ENCODE data around the gene NECAB2. TPM values are rescaled to one million over a fixed set of nuclear protein-coding genes. Genes with fewer than 3 reads are reported as not detected.

The NECAB2 gene
- polyA plus RNA-seq, 1 donor from 2014 or later = 12.5 TPM

DNA sequence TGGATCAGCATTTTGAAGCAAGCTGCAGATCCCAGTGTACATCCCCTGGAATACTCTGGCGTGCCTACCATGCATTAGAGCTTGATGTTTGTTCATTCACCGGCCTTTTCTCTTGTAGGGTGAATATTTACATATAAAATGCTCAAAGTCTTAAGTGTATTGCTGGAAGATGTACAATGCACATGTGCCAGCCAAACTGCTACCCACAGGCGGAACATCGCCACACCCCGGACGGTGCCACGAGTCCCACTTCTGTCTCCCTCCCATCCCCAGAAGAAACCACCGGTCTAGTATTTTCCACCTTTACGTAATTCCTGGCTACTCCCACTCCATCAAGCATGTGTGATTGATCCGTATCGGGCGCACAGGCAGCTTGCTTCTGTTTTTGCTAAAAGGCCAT lies 70.4 kb downstream of the NECAB2 start:
- Histone ChIP-seq H3K4me2 (ENCODE audit: low read length) (no peak overlapping the region), H3K9ac (ENCODE audit: low read length) (no peak overlapping the region), H3K79me2 (replicated peaks; ENCODE audit: insufficient read depth, low read length) (no peaks in the 10 kb centered on the region), H2AFZ (ENCODE audit: low read depth, low read length) (no peak overlapping the region), H3F3A (ENCODE audit: insufficient read depth, low read length, poor library complexity, severe bottlenecking) (no peaks in the 10 kb centered on the region), H3K4me3 (ENCODE audit: low read length) (no peak overlapping the region), H3K36me3 (ENCODE audit: insufficient read depth, low read length) (no peaks in the 10 kb centered on the region), H3K27ac (ENCODE audit: low read length) (no peak overlapping the region), H3K9me2 (ENCODE audit: insufficient read depth, low read length) (no peaks in the 10 kb centered on the region), H3K27me3 (ENCODE audit: insufficient read depth, low read depth, low read length) (no peaks in the 10 kb centered on the region), H4K20me1 (ENCODE audit: insufficient read depth) (no peaks in the 10 kb centered on the region), H3K9me3 (ENCODE audit: low read length) (no peaks in the 10 kb centered on the region)
- TF ChIP-seq RAD21 (conservative IDR thresholded peaks at IDR 0.05) (no peak), EZH2 (IDR thresholded peaks at IDR 0.05; ENCODE audit: borderline replicate concordance, insufficient read depth, low read length, poor library complexity, severe bottlenecking) (no peak), POLR2AphosphoS5 (IDR thresholded peaks at IDR 0.05) (no peak), TAF1 (IDR thresholded peaks at IDR 0.05; ENCODE audit: low read depth) (no peak), MXI1 (conservative IDR thresholded peaks at IDR 0.05; ENCODE audit: poor library complexity, severe bottlenecking) (no peak), SMC3 (conservative IDR thresholded peaks at IDR 0.05; ENCODE audit: poor library complexity) (no peak), EP300 (conservative IDR thresholded peaks at IDR 0.05; ENCODE audit: poor library complexity, severe bottlenecking) (no peak)
- TF ChIP-seq, protein P1, sequence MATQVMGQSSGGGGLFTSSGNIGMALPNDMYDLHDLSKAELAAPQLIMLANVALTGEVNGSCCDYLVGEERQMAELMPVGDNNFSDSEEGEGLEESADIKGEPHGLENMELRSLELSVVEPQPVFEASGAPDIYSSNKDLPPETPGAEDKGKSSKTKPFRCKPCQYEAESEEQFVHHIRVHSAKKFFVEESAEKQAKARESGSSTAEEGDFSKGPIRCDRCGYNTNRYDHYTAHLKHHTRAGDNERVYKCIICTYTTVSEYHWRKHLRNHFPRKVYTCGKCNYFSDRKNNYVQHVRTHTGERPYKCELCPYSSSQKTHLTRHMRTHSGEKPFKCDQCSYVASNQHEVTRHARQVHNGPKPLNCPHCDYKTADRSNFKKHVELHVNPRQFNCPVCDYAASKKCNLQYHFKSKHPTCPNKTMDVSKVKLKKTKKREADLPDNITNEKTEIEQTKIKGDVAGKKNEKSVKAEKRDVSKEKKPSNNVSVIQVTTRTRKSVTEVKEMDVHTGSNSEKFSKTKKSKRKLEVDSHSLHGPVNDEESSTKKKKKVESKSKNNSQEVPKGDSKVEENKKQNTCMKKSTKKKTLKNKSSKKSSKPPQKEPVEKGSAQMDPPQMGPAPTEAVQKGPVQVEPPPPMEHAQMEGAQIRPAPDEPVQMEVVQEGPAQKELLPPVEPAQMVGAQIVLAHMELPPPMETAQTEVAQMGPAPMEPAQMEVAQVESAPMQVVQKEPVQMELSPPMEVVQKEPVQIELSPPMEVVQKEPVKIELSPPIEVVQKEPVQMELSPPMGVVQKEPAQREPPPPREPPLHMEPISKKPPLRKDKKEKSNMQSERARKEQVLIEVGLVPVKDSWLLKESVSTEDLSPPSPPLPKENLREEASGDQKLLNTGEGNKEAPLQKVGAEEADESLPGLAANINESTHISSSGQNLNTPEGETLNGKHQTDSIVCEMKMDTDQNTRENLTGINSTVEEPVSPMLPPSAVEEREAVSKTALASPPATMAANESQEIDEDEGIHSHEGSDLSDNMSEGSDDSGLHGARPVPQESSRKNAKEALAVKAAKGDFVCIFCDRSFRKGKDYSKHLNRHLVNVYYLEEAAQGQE (IDR thresholded peaks at IDR 0.05; ENCODE audit: borderline replicate concordance) = no peak

DNA sequence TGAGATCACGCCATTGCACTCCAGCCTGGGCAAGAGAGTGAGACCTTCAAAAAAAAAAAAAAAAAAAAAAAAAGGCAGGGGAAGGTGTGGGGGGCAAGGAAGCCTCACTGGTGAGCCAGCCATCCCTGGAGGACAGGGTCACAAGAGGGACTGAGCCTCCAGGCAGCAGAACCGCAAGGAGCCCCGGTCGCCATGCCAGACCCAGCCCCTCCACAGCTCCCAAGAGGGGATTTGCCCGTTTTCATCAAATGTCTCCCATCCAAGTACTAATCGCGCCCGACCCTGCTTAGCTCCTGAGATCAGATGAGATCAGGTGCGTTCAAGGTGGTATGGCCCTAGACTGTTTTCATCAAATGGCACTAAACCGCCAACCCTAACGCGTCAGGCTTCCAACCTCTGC lies 71.7 kb downstream of the NECAB2 start:
- Histone ChIP-seq H3K4me2 (ENCODE audit: low read length) (no peak overlapping the region), H3K9ac (ENCODE audit: low read length) (no peak overlapping the region), H3K4me3 (ENCODE audit: low read length) (no peak overlapping the region), H3K9me3 (ENCODE audit: low read length) (no peaks in the 10 kb centered on the region), H3F3A (ENCODE audit: insufficient read depth, low read length, poor library complexity, severe bottlenecking) (no peaks in the 10 kb centered on the region), H3K9me2 (ENCODE audit: insufficient read depth, low read length) (no peaks in the 10 kb centered on the region), H2AFZ (ENCODE audit: low read depth, low read length) (no peak overlapping the region), H4K20me1 (ENCODE audit: insufficient read depth) (no peaks in the 10 kb centered on the region), H3K36me3 (ENCODE audit: insufficient read depth, low read length) (no peaks in the 10 kb centered on the region), H3K27me3 (ENCODE audit: insufficient read depth, low read depth, low read length) (no peaks in the 10 kb centered on the region), H3K79me2 (replicated peaks; ENCODE audit: insufficient read depth, low read length) (no peaks in the 10 kb centered on the region), H3K27ac (ENCODE audit: low read length) (no peak overlapping the region)
- TF ChIP-seq RAD21 (conservative IDR thresholded peaks at IDR 0.05) (no peak), EZH2 (IDR thresholded peaks at IDR 0.05; ENCODE audit: borderline replicate concordance, insufficient read depth, low read length, poor library complexity, severe bottlenecking) (no peak), EP300 (conservative IDR thresholded peaks at IDR 0.05; ENCODE audit: poor library complexity, severe bottlenecking) (no peak), SMC3 (conservative IDR thresholded peaks at IDR 0.05; ENCODE audit: poor library complexity) (no peak), POLR2AphosphoS5 (IDR thresholded peaks at IDR 0.05) (no peak), MXI1 (conservative IDR thresholded peaks at IDR 0.05; ENCODE audit: poor library complexity, severe bottlenecking) (no peak), TAF1 (IDR thresholded peaks at IDR 0.05; ENCODE audit: low read depth) (no peak)
- TF ChIP-seq, protein P1 (IDR thresholded peaks at IDR 0.05; ENCODE audit: borderline replicate concordance) = no peak

All from neural cell (in vitro differentiated cells).